Fibroblast of mammary gland (primary cell): ENCODE measurements around the gene HSPBP1.

Experiments used
- DNase-seq: peaks from one replicate; pipeline ENCODE4 v3.0.0-alpha.2; 2010; ENCODE audit warnings: low read depth
- H3K4me3 ChIP-seq: 2 replicates; pipeline ENCODE4 v1.5.1; 2011; ENCODE audit warnings: low read depth, mild to moderate bottlenecking, low read length, moderate library complexity; ENCODE audit not compliant: control insufficient read depth
- CTCF ChIP-seq: conservative IDR thresholded peaks from 2 replicates; pipeline ENCODE4 v1.5.1; 2011; ENCODE audit warnings: low read depth, low read length, inconsistent platforms; ENCODE audit not compliant: control insufficient read depth, insufficient read depth

HSPBP1 gene

DNA sequence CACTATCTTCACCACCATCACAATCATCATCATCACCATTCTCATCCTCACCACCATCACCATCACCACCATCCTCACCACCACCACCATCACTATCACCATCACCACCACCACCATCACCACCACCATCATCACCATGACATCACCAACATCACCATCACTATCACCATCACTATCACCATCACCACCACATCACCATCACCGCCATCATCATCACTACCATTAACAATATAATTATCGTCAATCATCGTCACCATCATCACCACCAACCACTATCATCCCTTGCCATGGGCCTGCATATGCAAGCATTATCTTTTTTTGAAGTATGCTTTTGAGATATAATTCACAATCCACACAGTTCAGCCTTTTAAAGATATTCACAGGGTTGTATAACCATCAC lies 13.5 kb downstream of the HSPBP1 start:
- H3K4me3 ChIP-seq: no peak overlapping the region
- DNase-seq: no peak
- TF ChIP-seq CTCF: no peak

DNA sequence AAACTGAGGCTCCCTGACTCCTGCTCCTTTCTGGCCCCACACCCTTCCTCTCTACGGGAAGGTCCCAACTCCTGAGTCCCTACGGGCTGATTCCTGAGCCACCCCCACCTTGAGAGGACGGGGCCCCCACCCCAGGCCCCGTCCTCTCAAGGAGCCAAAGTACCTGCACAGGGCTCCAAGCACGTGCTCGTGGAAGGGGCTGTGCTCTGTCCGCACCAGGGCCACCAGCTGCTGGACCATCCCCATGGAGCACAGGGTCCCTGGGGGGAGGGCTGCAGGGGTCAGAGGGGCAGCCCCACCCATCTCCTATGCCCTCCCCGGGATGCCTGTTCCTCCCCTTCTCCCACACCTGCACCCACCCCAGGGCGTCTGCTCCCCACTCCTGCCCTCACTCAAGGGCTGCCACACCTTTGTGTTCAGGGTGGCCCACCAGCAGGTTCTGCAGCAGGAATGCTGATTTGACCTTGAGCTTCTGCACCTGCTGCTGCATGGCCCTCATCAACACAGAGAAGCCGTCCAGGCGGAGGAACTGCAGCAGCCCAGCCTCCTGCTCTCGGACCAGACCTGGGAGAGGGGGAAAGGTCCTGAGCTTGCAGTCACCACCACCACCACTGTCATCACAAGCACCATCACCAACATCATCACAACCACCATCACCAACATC lies 14.1 kb downstream of the HSPBP1 start:
- DNase-seq: no peak
- TF ChIP-seq CTCF: no peak
- H3K4me3 ChIP-seq: no peak overlapping the region

DNA sequence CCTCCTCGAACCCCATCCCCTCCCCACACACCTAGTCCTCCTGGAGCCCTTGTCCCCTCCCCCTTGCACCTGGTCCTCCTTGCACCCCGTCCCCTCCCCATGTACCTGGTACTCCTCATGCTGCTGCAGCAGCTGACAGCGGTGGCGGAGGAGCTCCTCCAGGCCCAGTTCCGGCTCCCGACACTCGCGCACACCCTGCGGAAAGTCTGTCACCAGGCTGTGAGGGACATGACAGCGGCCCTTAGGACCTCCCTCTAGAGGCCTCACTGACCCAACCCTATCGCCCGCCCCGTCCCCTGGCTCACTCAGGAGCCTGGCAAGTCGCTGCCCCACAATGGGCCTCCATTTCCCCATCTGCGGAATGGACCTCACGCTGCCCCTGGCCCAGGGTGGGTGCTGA lies 14.7 kb downstream of the HSPBP1 start:
- DNase-seq: no peak
- no peak for TF ChIP-seq CTCF
- no peak overlapping the region for H3K4me3 ChIP-seq

DNA sequence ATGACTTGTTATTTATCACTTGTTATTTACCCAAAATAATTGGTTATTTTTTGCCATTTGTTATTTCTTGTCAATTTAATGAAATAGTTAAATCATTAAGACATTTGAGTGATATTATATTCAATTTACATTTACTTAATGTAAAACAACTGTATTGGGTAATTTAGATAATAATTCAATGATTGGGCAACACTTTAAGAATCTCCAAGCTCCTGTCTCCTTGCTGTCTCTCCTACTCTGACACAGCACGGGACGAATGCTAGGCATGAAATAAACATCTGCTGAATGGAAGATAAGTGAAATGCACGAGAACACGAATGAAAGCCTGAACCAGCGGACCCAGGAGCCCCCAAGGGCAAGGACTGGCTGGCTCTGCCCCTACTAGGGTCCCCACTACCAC lies 15.4 kb downstream of the HSPBP1 start:
- TF ChIP-seq CTCF: no peak
- DNase-seq: no peak
- H3K4me3 ChIP-seq: no peak overlapping the region

DNA sequence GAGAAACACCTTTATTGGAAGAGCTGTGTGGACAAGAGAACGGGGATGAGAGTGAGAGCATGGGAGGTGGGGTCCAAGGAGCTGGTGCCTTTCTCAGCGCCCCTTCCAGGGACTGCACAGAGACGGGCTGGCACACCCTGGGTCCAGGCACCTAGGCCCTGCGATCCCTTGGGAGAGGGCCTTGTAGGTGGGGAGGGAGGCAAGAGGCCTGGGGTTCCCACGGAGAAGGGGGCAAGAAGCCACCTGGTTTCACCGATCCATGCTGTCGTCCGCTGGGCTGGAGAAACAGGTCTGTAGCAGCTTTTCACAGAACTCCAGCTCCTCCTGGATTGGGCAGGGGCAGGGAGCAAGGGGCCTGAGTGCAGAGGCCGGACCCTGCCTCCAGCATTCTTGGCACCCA lies 17.6 kb downstream of the HSPBP1 start:
- no peak for TF ChIP-seq CTCF
- no peak overlapping the region for H3K4me3 ChIP-seq
- no peak for DNase-seq

DNA sequence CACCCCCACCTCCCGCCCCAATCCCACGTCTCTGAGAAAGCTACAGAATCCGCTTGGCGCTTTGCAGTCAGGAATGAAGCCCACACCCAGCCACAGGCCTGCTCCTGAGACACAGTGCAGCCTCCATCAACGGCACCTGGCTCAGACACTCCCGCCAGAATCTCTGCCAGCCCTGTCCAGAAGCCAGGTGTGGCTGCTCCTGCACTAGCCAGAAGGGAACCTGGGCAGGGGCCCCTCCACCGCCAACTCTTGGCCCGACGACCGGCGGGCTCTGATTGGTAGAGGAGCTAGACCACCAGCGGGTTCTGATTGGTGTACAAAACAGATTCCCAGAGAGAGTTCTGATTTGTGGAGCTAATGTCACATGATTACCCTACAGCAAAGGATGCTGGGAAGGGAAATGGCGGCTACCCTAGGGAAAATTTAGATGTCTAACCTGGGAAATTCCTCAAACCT lies 18.2 kb downstream of the HSPBP1 start:
- no peak overlapping the region for H3K4me3 ChIP-seq
- no peak for TF ChIP-seq CTCF
- DNase-seq: no peak
